Activated T-helper 1 cell treated with Interleukin-2 at 50 U/mL for 16 hours (primary cell): ENCODE measurements around the gene NHS.
"Not testable (repeated sequence)": the region's sequence is repeated elsewhere in the genome, so short reads cannot be mapped to it uniquely, and the experiment has no call there.

ENCODE experiments used
- DNase-seq: peaks from one replicate; pipeline ENCODE4 v3.0.0-alpha.2; 2020; ENCODE audit warnings: low read depth

Gene NHS

GRCh38 chrX:17549107-17549651, 174.2 kb downstream of the NHS start:
- no peak for DNase-seq

GRCh38 chrX:17550011-17550410, 175.0 kb downstream of the NHS start:
- DNase-seq = no peak

- no peak for DNase-seq
Measured at GRCh38 chrX:17552044-17552650, 177.1 kb downstream of the NHS start.

GRCh38 chrX:17553469-17553868, 178.5 kb downstream of the NHS start:
- DNase-seq = no peak

- no peak for DNase-seq
Measured at GRCh38 chrX:17553961-17554482, 179.0 kb downstream of the NHS start.

- no peak for DNase-seq
Measured at GRCh38 chrX:17554914-17555313, 179.9 kb downstream of the NHS start.

- DNase-seq = no peak
Measured at GRCh38 chrX:17555846-17556245, 180.8 kb downstream of the NHS start.

- DNase-seq = no peak
Measured at GRCh38 chrX:17559728-17560379, 184.9 kb downstream of the NHS start.

GRCh38 chrX:17560385-17560784, 185.4 kb downstream of the NHS start:
- no peak for DNase-seq

- DNase-seq = no peak
Measured at GRCh38 chrX:17563076-17563475, 188.1 kb downstream of the NHS start.

- DNase-seq = no peak
Measured at GRCh38 chrX:17563515-17563914, 188.5 kb downstream of the NHS start.

- DNase-seq = no peak
Measured at GRCh38 chrX:17564689-17565409, 189.8 kb downstream of the NHS start.

- no peak for DNase-seq
Measured at GRCh38 chrX:17566740-17567139, 191.7 kb downstream of the NHS start.

- DNase-seq = no peak
Measured at GRCh38 chrX:17567187-17567586, 192.2 kb downstream of the NHS start.

GRCh38 chrX:17567821-17568220, 192.8 kb downstream of the NHS start:
- no peak for DNase-seq

- DNase-seq = not testable (repeated sequence)
Measured at GRCh38 chrX:17568804-17569203, 193.8 kb downstream of the NHS start.

- DNase-seq = no peak
Measured at GRCh38 chrX:17579026-17579425, 204.0 kb downstream of the NHS start.

GRCh38 chrX:17580539-17581152, 205.6 kb downstream of the NHS start:
- DNase-seq = no peak

GRCh38 chrX:17581641-17582040, 206.6 kb downstream of the NHS start:
- DNase-seq = no peak

- no peak for DNase-seq
Measured at GRCh38 chrX:17584248-17584681, 209.3 kb downstream of the NHS start.

GRCh38 chrX:17585006-17585405, 210.0 kb downstream of the NHS start:
- no peak for DNase-seq

GRCh38 chrX:17587366-17587765, 212.4 kb downstream of the NHS start:
- no peak for DNase-seq
